A204.1 (cell line): ENCODE results near the gene ZNF444.
A peak's percentile ranks its signal among the peaks of the same experiment; 100 is the strongest.

Source experiments
- FAIRE-seq: peaks from 2 replicates; lab custom pipeline; 2012; peaks lifted over from hg19 to GRCh38; lab: Jason Lieb, UNC

Gene ZNF444

DNA sequence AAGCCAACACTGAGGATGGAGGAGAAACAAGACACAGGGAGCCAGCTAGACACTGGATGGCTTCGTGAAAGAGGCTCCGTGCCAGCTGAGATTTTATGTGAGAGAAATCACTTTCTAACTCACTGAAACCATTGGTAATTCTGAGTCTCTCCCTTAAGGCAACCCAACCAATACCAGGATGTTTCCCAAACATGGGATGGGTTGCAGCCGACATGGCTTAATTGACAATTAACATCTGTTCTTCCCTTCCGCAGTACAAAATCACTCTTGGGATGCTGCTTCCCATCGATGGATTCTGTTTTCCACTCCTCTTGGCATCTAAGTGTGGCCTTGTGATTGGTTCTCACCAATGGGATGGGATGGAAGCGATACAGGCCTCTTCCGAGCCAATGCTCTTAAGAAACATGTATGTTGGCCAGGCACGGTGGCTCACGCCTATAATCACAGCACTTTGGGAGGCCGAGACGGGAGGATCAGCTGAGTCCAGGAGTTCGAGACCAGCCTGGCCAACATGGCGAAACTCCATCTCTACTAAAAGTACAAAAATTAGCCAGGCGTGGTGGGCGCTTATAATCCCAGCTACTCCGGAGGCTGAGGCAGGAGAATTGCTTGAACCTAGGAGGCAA lies 17.7 kb upstream of the ZNF444 start:
- FAIRE-seq: no peak

DNA sequence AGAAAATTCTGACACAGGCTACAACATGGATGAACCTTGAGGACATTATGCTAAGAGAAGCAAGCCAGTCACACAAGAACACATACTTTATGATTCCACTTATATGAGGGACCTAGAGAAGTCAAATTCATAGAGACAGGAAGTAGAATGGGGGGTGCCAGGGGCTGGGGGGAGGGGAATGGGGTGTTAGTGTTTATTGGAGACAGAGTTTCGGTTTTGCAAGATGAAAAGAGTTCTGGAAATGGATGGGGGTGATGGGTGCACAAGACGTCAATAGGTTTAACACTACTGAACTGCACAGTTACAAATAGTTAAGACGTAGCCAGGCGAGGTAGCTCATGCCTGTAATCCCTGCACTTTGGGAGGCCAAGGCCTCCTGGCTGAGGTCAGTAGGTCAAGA lies 16.5 kb upstream of the ZNF444 start:
- FAIRE-seq: no peak

DNA sequence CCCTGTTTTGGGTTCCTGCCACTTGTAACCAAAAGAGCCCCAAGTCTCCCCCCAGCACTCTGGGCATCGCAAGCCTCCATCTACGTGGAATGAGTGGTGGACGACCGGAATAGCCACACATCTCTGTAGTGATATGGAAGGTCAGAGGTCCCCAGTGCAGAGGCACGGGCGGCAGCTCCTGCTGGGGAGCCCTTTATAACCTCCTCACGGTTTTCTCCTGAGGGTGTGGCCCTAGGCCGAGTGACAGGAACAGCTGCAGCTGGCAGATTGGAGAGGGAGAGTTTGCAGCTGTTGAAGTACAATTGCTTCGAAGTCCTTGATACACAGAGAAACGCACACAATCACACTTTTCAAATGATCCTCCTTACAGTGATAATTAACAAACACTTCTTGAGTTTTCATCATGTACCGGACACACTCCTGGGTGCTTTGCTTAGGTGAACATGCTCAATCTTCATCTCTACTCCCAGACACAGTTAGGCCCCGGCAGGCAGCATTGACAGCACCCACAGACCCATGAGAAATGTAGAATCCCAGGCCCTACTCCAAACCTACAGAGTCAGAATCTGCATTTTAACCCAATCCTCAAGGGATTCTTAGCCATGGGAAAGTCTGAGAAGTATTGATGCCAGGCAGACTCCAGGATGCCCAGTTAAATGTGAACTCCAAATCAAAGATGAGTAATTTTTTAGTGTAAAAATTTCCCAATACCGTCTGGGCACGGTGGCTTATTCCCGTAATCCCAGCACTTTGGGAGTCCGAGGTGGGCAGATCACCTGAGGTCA lies 15.1 kb upstream of the ZNF444 start:
- no peak for FAIRE-seq

DNA sequence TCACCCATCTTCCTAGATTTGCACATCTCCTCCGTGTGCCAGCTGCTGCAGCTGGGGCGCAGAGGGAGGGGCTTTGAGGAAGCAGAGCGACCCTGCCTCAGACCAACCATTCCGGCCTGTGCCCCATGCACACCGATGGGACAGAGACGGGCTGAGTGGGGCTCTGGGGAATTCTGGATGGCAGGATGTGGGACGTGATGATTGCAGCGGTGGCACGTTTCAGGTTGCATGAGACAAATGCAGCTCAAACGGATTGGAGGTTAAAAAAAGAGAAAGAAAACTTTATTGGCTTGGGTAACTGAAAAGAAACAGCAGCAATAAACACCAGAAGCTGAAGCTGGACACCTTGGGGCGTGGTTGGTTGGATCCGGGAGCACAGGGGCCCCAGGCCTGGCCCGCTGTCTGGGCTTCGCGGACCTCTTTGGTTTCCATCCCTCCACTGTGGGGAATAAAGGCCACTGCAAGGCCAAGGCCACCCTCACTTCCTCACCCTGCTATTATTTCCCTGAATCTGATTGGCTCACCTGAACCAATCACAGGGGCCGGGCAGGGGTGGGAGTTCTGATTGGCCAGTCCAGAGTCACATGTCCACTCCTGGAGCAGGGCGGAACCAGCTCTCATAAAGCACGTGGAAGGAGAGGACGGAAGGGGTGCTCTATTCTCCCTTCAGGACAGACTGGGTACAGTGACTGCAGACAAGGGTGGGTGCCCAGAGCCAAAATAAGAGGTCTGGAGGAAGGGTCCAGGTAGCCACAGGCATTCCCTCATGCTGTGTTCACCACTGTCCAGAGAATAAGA lies 13.9 kb upstream of the ZNF444 start:
- no peak for FAIRE-seq

DNA sequence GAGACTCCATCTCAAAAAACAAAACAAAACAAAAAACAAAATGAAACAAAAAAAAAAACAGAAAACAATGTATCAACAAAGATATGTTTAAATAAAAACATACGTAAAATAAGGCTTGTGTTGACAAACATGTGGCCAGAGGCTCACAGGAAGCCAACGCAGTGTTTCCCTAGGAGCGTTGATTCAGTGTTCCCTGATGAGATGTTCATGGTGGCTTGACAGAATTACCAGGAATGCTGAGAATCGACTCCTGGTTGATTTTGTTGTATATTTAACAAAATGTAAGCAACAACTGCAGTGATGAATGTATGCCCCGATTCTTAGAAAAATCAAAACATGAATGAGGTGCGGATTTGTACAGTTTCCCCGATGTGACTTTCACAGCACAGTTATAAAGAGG lies 11.1 kb upstream of the ZNF444 start:
- no peak for FAIRE-seq

DNA sequence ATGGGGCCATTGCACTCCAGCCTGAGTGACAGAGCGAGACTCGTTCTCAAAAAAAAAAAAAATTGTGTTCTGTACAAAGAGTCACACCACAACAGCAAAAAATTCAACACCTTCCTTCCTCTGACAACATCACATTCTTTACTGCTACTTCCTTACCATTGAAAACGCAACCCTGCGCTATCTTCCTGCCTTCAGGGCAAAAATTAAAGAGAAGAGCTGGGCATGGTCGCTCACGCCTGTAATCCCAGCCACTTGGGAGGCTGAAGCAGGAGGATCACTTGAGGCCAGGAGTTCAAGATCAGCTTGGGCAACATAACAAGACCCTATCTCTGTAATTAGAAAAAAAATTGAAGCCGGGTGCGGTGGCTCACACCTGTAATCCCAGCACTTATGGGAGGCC lies 9.4 kb upstream of the ZNF444 start:
- FAIRE-seq: no peak

DNA sequence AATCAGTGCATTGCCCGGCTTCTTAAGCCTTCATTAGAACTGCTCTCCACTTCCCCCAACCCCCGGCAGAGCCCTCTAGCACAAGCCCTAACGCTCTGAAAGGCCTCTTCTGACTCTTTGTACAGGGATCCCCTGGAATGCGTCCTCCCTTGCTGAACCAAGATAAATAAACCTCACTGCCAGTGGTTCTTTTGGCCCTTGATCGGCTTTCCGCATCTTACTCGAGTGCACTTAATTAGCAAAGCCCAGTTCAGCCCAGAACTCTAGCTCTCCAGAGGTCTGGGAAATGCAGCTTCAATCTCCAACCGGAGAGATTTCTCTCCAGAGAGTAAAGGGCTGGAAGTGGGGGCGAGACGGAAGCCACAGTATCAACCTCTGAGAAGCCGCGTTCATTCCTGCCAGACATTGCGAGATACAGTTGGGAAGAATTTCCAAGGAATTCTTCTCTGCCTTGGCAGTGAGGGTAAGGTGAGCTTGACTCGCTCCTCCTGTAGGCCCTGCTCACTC lies 8.7 kb upstream of the ZNF444 start:
- FAIRE-seq: peak; percentile 98

DNA sequence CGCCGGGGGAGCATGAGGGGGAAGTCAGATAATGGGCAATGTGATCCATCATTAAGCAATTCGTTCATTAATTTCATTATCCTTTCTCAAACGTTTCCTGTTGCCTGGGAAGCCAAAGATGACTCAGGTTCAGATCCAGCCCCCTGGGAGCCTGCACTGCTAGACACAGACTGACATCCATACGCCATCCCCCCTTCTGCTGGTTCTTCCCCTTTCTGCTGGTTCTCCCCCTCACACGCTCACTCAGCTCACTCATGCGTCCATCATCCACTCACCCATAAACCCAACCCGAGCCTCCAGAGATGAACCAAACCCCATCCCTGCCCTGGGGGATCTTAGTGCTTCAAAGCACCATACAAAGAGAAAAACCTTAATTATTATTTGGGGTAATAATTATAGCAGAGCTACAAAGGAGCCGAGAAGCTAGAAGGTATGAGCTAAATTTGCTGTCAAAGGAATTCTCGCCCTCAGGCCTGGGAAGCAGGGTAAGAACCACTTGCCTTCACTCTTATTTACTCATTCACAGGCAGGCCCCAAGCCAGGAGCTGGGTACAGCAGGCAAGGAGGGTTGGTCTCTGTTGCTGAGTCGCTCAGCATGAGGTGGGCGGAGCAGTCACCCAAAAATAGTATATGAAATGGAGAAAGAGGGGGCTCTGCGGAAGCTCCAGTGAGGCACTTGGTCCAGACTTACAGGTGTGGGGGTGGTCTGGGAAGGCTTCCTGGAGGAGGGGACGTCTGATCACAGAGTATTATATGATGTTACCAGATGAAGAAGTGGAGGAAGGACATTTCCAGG lies 7.0 kb upstream of the ZNF444 start:
- no peak for FAIRE-seq

DNA sequence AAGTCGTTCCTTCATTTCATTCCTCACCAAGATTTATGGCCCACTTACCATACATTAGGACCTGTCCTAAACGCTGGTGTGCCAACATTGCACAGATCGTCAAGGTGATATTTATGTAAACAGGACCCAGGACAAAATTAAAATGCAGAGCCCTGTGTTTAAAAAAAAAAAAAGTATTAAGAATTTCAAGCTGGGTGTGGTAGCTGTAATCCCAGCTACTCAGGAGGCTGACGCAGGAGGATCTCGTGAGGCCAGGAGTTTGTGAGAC lies 6.5 kb upstream of the ZNF444 start:
- no peak for FAIRE-seq

DNA sequence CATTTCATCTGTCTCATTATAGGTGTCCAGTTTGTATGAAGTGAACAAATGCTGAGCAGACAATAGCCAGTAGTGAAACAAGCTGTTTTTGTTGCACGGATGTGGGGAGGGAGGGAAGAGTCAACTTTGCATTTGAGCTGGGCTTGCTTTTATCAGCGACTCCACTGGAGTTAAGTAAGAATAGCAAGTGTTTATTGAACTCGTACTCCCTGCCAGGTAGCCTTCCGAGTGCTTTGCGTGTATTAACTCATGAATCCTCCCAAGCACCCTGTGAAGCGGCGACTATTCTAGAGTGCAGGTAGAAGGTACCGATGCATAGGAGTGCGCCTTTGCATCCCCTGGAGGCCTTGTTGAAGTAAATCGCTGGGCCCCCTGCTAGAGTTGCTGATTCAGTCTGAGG lies 4.7 kb upstream of the ZNF444 start:
- FAIRE-seq: no peak

DNA sequence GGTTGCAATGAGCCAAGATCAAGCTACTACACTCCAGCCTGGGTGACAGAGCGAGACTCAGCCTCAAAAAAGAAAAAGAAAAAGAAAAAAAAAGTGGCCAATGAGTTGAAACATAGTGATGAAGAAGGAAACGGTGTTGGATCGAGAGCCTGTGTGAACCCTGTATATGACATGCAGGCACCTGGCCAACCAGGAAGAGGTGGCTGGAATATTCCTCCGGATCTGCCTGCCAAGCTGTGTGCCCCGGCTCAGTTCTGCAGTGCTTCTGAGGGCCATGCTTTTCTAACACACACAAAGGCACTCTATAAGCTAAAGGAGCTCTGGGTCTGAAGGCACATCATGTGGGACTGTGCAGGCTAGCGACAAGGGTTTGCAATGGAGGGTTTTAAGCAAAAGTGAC lies 3.7 kb upstream of the ZNF444 start:
- FAIRE-seq: no peak

DNA sequence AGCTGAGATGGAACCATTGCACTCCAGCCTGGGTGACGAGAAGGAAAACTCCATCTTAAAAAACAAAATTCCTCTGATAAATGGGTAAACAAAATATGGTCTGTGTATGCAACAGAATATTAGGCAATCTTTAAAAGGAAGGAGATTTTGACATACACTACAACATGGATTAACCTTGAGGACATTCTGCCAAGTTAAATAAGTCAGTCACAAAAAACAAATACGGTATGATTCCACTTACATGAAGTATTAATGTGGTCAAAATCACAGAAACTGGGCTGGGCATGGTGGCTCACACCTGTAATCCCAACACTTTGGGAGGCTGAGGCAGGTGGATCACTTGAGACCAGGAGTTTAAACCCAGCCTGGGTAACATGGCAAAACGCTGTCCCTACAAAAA lies 3.0 kb upstream of the ZNF444 start:
- no peak for FAIRE-seq

DNA sequence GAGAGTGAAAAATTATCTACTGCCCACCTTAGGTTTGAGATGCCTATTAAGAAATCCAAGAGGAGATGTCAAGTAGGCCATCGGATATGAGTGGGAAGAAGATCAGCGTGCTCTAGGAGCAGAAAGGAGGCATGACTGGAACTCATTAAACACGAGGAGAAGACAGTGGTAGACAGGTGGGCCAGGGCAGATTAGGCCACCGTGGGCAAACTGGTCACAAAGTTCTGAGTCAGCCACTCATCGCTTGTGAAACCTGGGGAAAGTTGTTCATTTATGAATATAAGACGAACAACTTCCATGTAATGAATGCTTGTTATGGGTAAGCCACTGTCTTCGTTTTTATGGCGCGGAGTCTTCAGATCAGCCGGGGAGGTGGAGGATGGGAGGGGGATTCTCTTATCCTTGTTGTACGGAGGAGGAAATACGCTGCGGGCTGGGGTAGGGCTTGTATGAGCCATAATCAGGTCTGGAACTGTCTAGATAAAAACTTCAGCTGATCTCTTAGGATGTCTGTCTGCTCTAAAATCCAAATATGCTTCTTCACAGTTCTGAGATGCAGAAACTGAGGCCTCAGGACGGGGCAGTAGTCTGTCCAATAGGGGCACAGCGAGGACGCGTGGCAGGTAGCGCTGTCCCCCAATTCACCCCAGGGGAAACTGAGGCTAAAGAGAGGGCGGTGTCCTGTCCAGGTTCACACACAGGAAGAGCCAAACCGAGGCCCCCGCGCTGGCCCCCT lies 1.1 kb upstream of the ZNF444 start:
- no peak for FAIRE-seq

DNA sequence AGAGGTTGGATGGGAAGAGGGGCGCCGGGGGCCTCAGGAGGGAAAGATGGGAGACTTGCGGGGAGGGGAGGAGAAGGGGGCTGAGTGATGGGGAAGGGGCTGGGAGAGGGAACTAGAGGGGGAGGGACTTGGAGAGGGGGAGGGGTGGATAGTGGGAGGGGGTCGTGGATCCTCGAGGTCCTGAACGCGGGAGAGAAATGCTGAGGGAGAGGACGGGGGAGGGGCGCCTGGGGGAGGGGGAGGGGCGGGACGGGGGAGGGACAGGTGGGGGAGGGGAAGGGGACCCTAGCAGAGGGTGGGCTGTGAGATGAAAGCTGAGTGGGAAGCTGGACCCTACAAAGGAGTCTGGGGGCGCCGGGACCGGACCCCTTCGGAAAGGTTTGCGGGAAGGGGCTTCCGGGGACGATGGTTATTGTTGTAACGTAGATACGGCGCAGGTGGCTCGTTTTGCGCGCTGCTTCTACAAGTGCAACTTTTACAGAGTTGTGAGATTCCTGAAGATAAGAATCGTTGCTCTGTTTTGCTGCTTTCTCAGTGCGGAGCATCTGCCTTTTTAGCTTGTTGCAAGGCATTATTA lies 418 bp downstream of the ZNF444 start:
- FAIRE-seq: no peak

DNA sequence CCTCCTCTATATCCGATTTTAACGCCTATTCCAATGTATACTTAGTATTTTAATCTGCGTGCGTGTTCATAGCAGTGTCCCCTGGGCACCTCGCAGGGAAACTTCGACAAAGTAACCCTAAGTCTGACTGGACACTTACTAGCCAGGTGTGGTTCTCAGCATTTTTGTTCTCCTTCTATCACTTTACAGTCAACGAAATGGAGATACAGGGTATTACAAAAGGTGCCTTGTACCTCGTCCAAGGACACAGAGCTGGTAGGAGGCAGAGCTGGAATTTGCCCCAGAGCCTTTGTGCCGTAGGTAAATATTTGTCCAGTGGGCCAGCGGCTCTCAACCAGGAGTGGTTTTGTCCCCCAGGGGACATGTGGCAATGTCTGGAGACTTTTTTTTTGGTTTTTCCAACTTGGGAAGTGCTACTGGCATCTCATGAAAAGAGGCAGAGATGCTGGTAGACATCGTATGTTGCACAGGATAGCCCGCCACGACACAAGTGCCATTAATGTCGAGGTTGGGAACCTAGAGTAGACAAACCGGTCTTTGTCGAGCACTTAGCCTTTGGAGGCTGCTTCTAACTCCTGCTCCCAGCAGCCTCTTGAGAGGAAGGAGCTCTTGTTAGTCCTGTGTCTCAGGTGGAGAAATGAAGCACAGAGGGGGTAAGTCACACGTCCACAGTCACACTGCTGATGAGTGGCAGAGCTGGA lies 1.1 kb downstream of the ZNF444 start:
- no peak for FAIRE-seq

DNA sequence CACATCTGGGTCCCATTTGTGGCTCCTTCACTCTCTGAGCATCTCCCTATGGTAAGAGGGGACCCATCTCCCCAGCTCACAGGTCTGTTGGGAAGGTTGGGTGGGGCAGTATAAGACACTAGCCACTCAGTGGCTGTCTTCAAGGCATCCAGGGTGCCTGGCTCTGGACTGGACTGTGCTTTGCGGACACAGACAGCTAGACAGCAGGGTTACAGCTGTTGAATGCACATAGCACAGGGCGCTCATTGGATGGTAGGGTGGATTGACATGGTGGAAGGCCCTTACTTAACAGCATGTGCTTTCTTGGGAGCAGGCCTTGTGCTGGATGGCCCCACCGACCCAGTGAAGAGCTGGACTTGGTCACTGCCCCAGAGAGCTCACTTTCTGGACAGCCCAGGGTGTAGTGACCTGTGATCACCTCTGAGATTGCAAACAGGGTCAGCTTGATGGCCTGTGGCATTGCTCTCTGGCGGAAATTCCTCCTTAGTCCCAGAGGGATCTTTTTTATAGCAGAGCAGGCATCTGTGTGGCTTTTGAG lies 1.9 kb downstream of the ZNF444 start:
- no peak for FAIRE-seq

DNA sequence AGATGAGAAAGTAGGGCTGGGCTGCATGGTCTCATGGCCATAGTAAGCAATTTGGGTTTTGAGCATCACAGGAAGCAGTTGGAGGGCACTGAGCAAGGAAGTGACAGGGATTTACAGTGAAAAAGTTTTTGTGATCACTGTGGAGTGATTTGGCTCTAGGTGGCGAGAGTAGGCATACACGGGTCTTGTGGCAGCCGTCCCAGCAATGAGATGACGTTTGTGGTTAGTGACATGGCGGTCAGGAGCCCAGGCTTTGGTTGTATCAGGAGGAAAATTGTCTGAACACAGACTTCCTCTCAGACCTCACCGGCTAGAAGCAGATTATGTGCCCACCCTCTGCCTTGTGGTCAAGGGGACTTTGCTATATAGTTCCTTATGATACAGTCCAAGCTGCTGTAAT lies 3.3 kb downstream of the ZNF444 start:
- no peak for FAIRE-seq

DNA sequence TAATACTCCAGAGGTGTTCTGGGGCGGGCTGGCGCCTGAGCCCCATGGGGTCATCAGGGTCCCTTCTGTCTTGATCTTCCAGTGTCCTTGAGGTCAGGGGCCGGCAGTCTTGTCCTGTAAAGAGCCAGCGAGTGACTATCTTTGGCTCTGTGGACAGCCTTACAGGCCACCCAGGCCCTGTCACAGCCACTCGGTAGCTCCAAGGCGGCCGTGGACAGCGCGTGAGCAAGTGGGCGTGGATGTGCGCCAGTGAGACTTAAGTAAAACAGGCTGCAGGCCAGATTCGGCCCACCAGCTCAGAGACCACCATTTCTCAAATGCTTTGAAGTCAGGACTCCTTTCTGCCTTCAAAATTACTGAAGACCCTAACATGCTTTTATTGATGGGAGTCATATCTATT lies 3.7 kb downstream of the ZNF444 start:
- FAIRE-seq: no peak

DNA sequence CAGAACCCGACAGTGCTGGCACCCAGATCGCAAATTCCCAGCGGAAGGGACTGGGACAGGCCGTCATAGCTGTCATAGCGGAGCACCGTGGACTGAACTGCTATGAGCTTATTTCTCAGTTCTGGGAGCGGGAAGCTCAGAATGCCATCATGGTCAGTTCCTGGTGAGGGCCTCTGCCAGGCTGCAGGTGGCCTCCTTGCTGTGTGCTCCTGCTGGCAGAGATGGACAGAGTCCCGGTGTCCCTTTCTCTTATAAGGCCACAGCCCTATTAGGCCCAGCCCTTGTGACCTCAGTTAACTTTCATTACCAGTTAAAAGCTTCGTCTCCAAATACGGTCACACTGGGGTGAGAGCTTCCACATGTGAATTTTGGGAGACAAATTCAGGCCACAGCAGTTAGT lies 4.6 kb downstream of the ZNF444 start:
- no peak for FAIRE-seq

DNA sequence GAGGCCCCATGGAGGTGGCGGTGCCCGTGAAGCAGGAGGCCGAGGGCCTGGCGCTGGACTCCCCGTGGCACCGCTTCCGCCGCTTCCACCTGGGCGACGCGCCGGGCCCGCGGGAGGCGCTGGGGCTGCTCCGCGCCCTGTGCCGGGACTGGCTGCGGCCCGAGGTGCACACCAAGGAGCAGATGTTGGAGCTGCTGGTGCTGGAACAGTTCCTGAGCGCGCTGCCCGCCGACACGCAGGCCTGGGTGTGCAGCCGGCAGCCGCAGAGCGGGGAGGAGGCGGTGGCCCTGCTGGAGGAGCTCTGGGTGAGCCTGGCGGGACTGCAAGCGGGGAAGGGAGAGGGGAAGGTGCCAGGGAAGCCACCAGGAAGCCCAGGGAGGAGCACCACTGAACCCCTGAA lies 5.8 kb downstream of the ZNF444 start:
- FAIRE-seq: no peak

DNA sequence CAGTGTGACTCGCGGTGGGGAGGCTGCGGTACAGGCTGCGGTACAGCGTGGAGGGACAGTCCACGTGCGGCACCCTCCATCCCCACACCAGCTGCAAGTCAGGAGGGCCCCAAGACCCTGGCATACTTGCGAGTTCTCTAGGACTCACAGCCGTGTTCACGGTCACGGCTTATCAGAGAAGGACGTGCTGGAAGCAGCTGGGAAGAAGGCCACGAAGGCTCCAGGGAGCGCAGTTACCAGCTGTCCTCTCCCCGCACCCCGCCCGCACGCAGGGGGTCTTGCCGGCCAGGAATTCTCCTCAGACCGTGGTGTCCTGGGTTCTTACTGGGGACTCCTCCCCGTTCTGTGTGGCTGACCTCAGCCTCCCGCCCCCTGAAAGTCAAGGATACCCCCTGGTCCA lies 6.2 kb downstream of the ZNF444 start:
- FAIRE-seq: no peak
